T-helper 1 cell (primary cell): ENCODE results near the gene NCOA4.
"Not testable (repeated sequence)": the region's sequence is repeated elsewhere in the genome, so short reads cannot be mapped to it uniquely, and the experiment has no call there.

Source experiments
- DNase-seq, 5 donors: peaks; one replicate each; pipeline ENCODE4 v3.0.0-alpha.2; 2012 to 2020

NCOA4 gene

DNA sequence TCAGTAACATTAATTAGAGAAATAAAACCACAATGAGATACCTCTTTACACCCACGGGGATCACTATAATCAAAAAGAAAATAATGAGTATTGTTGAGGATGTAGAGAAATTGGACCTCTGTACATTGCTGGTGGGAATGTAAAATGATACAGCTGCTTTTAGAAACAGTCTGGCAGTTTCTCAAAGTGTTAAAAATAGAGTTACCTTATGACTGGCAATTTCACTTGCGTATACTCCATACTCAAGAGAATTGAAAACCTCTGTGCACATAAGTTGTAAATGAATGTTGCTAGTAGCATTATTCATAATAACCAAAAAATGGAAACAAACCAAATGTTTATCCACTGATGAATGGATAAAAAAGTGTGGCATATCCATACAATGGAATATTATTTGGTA is 51.9 kb downstream of the NCOA4 start:
- not testable (repeated sequence) for DNase-seq

DNA sequence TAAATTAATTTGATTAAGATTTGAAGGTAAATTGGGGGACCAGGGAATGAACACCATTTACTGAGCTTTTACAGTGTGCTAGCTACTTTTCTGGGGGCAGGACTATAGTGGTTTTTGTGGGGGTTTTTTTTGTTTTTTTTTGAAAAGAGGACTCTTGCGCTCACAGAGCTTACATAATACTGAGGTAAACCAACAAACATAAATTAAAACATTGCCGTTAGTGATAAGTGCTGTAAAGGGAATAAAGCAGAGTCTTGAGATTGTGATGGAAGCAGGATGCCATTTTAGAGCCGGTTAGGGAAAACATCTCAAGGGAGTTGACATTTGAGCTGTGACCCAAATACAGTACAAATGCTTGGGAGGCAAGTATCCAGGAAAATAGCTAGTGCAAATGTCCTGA is 56.4 kb downstream of the NCOA4 start:
- DNase-seq: not testable (repeated sequence)

DNA sequence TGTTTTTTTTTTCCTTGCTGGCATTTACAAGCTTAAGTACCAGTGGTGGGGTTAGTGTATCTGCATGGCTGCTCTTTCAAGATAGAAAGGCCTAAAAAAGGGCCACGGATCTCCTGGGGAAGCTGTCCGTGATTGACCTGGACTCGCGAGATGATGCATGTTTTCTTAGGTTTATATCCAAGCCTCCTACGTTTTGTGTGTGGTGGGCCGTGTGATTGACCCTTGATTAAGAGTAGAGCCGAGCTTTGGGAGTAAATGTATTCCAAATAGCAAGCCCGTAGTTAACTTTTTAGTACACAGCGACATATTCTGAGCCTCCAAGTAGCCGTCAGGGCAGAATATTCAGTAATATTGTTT is 57.6 kb downstream of the NCOA4 start:
- DNase-seq: not testable (repeated sequence)

DNA sequence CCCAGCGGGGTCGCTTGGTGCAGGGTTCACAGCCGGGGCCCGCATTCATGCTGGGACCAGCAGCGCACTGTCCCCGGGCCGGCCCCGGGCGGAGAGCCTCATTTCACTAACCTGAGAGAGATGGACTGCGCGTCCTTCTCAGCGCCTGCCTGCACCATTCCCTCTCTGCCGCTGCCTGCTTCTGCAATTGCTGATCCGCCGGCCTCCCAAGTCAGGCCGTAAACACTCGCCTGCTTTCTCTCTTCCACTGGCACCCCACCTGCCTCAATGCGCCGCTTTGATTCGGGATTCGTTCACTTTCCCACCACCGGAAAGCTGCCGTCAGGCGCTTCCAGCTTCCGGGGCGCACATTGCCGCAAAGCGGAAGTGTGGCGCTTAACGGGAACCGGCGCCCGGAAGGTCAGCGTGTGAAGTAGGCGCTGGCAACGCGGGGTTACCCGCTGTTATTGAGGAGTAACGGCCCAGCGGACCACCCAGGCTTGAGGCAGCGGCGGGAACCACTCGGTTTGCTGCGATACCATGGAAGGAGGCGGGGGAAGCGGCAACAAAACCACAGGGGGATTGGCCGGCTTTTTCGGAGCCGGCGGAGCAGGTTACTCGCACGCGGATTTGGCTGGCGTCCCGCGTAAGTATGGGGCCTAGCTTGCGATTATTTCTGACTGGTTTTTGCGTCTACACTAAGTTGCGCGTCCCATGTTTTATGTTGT is 58.2 kb downstream of the NCOA4 start, which contains the start of gene TIMM23:
Gene TIMM23, plus strand, starts transcription at position 384 of the 707 bp plus-strand sequence. Its CDS starts 136 bp downstream, at position 520.
- peak; percentile 73 to 83 (median 81) for DNase-seq

DNA sequence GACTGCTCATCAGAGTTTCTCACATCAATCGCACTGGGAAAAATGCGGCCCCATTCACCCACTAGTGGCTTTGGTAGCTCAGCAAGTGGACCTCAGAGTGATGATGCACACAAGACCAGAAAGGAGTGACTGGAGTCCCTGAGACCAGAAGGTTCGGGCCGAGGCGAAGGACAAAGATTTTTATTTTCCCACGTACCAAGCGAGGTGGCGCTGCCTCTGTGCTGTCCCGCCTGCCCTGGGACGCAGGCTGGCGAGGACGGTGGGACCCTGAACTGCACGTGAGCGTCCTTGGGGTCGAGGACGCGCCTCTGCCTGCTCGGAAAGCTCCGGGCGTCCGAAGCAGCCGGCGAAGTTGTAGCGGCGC is 58.7 kb downstream of the NCOA4 start:
- peak in 1 of 5 donors; percentile 1 for DNase-seq

DNA sequence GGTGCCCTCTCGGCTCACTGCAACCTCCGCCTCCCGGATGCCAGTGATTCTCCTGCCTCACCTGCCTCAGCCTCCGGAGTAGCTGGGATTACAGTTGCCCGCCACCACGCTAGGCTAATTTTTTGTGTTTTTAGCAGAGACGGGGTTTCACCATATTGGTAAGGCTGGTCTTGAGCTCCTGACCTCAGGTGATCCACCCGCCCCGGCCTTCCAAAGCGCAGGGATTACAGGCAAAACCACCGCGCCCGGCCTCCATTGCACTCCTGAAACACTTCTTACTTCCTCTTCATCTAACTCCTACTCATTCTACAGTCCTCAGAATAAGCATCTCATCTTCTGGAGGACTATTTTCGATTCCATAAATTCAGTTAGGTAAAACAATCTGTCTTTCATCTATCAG is 59.4 kb downstream of the NCOA4 start:
- DNase-seq: not testable (repeated sequence)

DNA sequence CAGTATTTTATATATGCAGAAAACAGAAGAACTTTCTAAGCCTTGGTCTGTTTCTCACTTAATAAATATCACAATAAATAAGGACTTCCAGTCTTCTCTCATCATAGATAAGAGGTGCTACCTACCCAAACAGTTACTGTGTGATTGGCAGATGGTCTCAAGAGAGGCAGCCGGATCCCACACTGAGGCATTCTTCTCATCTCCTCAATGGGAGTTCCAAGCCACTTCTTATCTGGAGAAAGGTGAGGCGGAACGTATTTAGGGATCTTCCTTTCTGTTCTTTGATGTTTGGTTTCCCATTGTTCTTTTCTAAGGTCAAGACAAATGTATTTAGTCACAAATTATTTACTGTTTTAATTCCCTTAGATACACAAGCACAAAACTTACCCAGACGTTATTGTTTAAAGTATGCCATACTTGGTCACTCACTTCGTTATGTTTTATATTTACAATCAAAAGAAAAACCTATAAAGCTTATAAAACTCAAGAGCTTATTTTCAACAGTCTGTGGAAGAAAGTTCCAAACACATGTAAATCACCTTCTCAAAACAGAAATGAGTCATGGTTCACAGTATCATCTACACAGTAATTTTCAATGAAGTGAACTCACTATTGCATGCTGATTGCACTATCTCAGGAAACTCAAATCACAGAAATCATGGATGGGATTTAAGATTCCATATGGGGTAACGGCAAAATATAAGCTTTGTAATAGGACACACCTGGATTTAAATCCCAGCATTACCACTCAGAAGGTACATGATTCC is 67.6 kb downstream of the NCOA4 start:
- not testable (repeated sequence) for DNase-seq

DNA sequence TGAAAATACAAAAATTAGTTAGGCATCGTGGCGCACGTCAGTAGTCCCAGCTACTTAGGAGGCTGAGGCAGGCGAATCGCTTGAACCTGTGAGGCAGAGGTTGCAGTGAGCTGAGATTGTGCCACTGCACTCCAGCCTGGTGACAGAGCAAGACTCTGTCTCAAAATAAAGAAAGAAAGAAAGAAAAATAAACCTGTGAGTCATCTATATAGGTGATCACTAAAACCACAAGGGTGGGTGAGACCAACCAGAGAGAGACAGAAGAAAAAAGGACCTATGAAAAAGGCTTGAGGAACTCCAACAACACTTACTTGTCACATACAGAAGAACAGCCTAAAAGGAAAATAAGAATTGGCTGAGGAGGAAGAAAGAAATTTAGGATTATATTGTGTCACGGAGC is 72.5 kb downstream of the NCOA4 start:
- not testable (repeated sequence) for DNase-seq

DNA sequence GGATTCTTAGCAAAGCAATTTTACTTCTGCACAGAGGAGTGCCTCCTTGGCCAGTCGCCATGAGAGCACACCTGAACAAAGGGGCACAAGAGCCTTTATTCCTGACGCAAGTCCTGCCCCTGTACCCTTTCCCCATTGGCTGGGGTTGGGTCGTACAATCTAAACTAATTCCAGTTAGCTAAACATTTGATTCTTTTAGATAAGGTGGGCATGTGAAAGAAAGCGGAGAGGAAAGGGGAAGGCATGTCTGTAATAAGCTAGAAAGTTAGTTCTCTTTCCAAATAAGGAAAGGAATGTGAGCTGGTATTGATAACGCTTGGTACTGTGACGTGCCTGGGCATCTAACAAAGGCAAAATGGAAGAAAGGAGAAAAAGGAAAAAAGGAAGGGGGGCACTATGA is 73.8 kb downstream of the NCOA4 start:
- not testable (repeated sequence) for DNase-seq
